ENCODE data around the gene PCNX4. TPM values are rescaled to one million over a fixed set of nuclear protein-coding genes. Genes with fewer than 3 reads are reported as not detected.

PCNX4 gene
- total RNA-seq, 1 donor from 2014 or later: 96.8 TPM

DNA sequence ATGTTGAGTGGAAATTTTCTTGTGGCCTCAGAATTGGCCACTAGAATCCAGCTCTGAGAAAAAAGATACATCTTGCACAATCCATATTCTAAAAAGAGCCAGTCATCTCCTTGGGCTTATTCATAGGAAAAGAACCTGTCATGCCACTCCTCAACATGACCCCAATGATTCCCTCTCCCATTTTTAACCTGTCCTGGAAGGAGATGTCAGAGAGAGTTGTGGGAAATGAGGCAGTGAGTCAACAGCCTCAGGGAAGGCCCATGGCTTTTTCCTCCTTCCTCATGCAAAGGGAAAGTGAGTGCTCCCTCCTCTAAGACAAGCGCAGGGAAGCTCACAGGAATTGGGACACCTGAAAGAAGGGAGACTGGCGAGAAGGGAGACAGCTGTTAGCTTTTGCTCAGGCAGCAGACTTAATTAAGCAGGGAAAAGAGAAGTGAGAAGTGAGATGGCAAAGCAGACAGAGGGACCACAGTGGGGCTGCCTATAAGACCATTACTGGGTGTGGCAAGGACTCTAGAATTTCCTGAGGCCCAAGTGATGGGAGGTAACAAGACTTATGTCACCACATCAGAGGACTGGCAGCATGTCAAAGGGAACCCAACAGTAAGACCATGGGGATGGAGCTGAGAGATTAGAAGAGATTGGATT, 83.7 kb downstream of the PCNX4 start:
- TF ChIP-seq, protein P1, sequence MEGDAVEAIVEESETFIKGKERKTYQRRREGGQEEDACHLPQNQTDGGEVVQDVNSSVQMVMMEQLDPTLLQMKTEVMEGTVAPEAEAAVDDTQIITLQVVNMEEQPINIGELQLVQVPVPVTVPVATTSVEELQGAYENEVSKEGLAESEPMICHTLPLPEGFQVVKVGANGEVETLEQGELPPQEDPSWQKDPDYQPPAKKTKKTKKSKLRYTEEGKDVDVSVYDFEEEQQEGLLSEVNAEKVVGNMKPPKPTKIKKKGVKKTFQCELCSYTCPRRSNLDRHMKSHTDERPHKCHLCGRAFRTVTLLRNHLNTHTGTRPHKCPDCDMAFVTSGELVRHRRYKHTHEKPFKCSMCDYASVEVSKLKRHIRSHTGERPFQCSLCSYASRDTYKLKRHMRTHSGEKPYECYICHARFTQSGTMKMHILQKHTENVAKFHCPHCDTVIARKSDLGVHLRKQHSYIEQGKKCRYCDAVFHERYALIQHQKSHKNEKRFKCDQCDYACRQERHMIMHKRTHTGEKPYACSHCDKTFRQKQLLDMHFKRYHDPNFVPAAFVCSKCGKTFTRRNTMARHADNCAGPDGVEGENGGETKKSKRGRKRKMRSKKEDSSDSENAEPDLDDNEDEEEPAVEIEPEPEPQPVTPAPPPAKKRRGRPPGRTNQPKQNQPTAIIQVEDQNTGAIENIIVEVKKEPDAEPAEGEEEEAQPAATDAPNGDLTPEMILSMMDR (IDR thresholded peaks at IDR 0.05; ENCODE audit: insufficient read depth, low read length, poor library complexity, severe bottlenecking): no peak
- H3K27me3 ChIP-seq (ENCODE audit: control insufficient read depth, insufficient read depth, low read length): no peaks in the 10 kb centered on the region
- no peak overlapping the region for H3K4me3 ChIP-seq (ENCODE audit: low read depth, low read length)
- H3K36me3 ChIP-seq (ENCODE audit: control insufficient read depth, insufficient read depth, low read length): no peaks in the 10 kb centered on the region
- no peak for DNase-seq (ENCODE audit: low read depth)

DNA sequence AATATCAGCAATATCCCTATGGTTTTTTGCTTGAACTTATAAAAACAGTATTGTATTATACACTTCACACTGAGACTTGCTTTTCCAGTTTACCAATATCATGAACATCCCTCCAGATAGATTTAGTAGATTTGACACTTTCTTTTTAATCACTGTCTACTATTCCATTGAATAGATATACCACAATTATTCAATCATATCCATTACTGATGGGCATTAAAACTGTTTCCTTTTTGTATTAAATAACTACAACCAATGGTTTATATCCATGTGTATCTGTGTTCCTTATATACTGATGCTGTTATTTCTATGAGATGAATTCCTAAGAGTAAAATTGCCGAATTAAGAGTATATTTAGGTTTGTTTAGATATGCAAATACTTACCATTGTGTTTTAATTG, 86.4 kb downstream of the PCNX4 start:
- DNase-seq (ENCODE audit: low read depth): no peak
- no peak overlapping the region for H3K4me3 ChIP-seq (ENCODE audit: low read depth, low read length)
- H3K36me3 ChIP-seq (ENCODE audit: control insufficient read depth, insufficient read depth, low read length): no peaks in the 10 kb centered on the region
- H3K27me3 ChIP-seq (ENCODE audit: control insufficient read depth, insufficient read depth, low read length): no peaks in the 10 kb centered on the region
- TF ChIP-seq, protein P1 (IDR thresholded peaks at IDR 0.05; ENCODE audit: insufficient read depth, low read length, poor library complexity, severe bottlenecking): no peak

DNA sequence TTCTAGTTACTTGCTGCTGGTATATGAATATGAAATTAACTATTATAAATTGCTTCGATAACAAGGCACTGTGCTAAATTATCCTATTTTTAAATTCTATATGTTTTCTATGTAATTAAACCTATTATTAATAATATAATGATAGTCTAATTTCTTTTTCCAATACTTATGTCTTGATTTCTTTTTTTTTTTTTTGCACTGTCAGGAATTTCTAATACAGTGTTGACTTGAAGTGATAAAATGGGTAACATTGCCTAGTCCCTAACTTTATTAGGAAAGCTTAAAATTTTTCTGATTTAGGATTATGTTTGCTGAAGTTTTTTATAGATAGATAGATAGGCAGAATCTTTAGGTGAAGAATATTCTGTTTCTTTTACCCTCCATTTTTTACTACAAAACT, 87.1 kb downstream of the PCNX4 start:
- Histone ChIP-seq H3K36me3 (ENCODE audit: control insufficient read depth, insufficient read depth, low read length) (no peaks in the 10 kb centered on the region), H3K4me3 (ENCODE audit: low read depth, low read length) (no peak overlapping the region), H3K27me3 (ENCODE audit: control insufficient read depth, insufficient read depth, low read length) (no peaks in the 10 kb centered on the region)
- TF ChIP-seq, protein P1 (IDR thresholded peaks at IDR 0.05; ENCODE audit: insufficient read depth, low read length, poor library complexity, severe bottlenecking): no peak
- DNase-seq (ENCODE audit: low read depth): no peak

DNA sequence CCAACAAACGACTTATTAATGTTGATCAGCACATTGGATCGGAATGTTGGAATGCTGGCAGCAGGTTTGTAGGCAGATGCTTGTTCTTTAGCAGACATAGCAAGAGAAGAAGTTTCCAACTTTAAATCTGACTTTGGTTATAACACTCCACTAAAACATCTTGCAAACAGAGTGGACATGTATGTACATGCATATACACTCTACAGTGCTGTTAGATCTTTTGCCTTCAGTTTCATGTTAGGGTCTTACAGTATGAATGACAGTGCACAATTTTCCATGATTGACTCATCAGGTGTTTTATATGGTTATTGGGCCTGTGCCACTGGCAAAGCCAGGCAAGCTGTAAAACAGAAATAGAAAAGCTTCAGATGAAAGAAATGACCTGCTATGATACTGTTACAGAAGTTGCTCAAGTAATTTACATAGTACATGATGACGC, 87.7 kb downstream of the PCNX4 start:
- Histone ChIP-seq H3K36me3 (ENCODE audit: control insufficient read depth, insufficient read depth, low read length) (no peaks in the 10 kb centered on the region), H3K4me3 (ENCODE audit: low read depth, low read length) (no peak overlapping the region), H3K27me3 (ENCODE audit: control insufficient read depth, insufficient read depth, low read length) (no peaks in the 10 kb centered on the region)
- TF ChIP-seq, protein P1 (IDR thresholded peaks at IDR 0.05; ENCODE audit: insufficient read depth, low read length, poor library complexity, severe bottlenecking): no peak
- DNase-seq (ENCODE audit: low read depth): no peak

DNA sequence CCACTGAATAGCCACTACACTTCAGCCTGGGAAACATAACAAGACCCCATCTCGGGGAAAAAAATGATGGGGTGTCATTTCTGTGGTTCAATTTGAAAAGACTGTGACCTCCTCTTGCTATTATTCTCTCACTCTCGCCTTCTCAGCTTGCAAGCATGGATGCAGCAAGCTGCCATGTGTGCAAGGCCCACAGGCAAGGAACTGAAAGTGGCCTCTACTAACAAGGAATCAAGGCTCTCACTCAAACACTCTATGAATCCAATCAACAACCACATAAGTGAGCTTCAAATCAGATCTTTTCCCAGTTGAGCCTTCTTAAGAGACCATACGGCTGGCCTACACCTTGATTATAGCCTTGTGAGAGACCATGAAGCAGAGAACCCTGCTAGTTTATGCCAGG, 91.4 kb downstream of the PCNX4 start:
- H3K27me3 ChIP-seq (ENCODE audit: control insufficient read depth, insufficient read depth, low read length): no peaks in the 10 kb centered on the region
- no peak for DNase-seq (ENCODE audit: low read depth)
- H3K4me3 ChIP-seq (ENCODE audit: low read depth, low read length): no peak overlapping the region
- TF ChIP-seq, protein P1 (IDR thresholded peaks at IDR 0.05; ENCODE audit: insufficient read depth, low read length, poor library complexity, severe bottlenecking): no peak
- no peaks in the 10 kb centered on the region for H3K36me3 ChIP-seq (ENCODE audit: control insufficient read depth, insufficient read depth, low read length)

DNA sequence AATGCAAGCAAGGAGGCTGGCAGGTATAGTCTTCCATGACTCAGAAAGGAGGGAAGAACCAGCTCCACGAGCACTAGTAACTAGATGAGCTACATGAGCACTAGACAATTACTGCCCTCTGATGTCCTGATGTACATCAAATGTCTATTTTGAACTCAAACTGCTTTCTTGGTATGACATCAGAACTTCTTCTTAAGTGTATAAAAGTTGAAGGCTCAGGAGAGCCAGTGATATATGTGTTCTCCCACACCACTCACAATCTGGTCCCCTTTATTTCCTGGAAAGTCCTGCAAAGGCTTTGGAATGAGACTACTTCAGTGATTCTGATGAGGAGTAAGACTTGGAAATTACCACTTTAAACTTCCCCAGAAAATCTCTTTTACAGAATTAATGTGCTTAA, 92.0 kb downstream of the PCNX4 start:
- no peak for DNase-seq (ENCODE audit: low read depth)
- TF ChIP-seq, protein P1 (IDR thresholded peaks at IDR 0.05; ENCODE audit: insufficient read depth, low read length, poor library complexity, severe bottlenecking): no peak
- H3K4me3 ChIP-seq (ENCODE audit: low read depth, low read length): peak overlapping the region; percentile 21
- no peaks in the 10 kb centered on the region for H3K27me3 ChIP-seq (ENCODE audit: control insufficient read depth, insufficient read depth, low read length)
- H3K36me3 ChIP-seq (ENCODE audit: control insufficient read depth, insufficient read depth, low read length): no peaks in the 10 kb centered on the region
